ENCODE results near the gene KISS1R.

Gene KISS1R

GRCh38 chr19:938233-938923, 21.2 kb downstream of the KISS1R start:
- no peak for DNase-seq (ENCODE audit: low spot score)

DNA sequence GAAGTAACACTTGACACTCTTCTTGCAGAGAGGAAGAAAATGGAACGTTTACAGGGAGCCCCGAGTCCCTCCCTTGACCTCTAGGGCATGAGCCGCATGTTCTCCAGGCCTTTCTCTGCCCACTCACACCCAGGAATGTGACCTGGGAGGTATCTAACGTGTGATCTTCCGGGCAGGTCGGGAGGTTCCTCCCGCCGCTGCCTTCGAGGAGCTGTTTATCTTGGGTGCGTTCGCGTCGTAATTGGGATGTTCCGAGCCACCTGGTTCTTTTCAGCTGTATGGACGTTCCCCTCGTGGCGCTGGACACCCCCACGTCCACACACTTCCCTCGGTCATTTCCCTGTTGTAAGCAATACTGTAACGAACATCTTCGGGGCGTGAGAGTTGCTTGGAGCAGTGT, 22.3 kb downstream of the KISS1R start:
- no peak for DNase-seq (ENCODE audit: low spot score)

DNA sequence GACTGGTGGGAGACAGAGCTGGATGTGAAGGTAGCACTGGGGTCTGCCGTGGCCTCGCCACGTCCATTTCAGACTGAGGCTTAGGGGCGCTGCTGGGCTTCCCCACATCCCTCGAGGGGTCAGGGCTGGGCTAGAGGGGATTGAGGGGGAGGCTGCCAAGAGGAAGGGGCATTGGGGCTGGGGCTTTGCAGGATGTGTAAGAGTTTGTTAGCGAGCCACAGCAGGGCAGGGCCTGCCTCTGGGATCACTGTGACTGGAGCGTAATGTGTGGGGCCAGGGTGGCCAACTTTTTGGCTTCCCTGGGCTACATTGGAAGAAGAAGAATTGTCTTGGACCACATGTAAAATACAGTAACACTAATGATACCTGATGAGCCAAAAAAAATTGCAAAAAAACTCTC, 22.8 kb downstream of the KISS1R start:
- DNase-seq (ENCODE audit: low spot score), result no peak

- peak; percentile 48 for DNase-seq (ENCODE audit: low spot score)
Measured at GRCh38 chr19:940591-941291, 23.6 kb downstream of the KISS1R start.

DNA sequence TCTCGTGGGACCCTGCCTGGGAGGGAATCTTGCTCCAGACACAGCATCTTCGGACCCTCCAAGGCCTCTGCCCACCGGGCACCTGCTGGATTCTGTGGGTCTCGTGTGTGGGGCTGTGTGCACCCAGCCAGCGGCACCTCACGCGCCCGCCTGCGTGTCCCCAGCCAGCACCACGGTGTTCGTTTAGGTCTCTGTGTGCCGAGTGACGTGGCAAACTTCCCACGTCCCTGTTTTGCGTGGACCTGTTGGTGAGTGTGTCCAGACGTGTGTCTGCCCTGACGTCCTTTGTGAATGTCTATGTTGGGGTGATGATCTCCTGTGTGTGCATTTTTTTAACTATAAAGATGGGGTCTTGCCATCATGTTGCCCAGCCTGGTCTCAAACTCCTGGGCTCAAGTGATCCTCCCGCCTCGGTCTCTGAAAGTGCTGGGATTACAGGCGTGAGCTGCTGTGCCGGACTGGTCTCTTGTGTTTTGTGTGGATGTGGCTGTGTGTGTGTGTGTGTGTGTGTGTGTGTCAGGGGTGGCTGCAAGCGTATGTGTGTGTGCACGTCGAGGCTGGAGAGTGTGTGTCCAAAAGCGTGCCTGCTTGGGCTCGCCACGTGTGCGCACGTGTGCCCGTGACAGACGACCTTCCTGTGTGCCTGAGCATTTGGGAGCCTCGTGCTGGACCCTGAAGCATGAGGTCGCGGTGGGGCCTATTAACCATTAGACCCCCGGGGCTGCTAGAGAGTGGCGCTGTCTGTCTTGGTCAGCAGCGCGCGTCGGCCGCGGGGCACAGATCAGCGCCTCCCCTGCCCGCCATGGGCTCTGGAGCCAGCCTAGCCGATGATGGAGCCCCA, 24.4 kb downstream of the KISS1R start:
- no peak for DNase-seq (ENCODE audit: low spot score)

- no peak for DNase-seq (ENCODE audit: low spot score)
Measured at GRCh38 chr19:942133-942645, 25.1 kb downstream of the KISS1R start.

- no peak for DNase-seq (ENCODE audit: low spot score)
Measured at GRCh38 chr19:943551-944170, 26.5 kb downstream of the KISS1R start.

GRCh38 chr19:944171-944567, 27.0 kb downstream of the KISS1R start:
- DNase-seq (ENCODE audit: low spot score), result no peak

GRCh38 chr19:944663-945241, 27.6 kb downstream of the KISS1R start:
- DNase-seq (ENCODE audit: low spot score), result no peak

GRCh38 chr19:945401-946252, 28.5 kb downstream of the KISS1R start:
- DNase-seq (ENCODE audit: low spot score), result no peak

DNA sequence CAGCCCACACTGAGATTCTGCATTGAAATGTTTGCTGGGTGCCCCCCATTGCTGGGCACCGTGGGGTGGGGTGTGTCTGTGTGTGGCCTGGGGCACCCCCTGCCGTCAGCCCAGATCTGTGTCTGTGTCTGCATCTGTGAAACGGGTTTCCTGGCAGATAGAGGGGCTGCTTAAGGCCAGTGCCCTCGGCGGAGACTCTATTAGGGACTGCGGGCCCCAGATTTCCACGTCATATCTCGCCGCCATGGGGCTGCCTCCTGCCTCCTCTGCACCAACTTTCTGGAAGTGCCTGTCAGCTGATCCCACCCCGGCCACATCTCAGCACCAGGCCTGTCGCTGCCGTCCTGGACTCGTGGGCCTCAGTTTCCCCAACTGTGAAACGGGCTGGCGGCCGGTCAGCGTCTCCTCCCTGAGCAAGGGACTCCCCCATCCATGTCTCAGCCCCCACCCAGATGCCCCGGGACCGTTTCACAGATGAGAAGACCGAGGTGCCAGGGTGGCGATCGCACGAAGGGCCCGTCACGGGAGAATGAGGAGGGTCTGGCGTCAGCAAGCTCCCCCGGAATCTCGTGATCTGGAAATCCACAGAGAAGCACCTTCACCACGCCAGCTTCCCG, 30.1 kb downstream of the KISS1R start:
- DNase-seq (ENCODE audit: low spot score), result no peak

GRCh38 chr19:947707-948539, 30.8 kb downstream of the KISS1R start:
- no peak for DNase-seq (ENCODE audit: low spot score)

DNA sequence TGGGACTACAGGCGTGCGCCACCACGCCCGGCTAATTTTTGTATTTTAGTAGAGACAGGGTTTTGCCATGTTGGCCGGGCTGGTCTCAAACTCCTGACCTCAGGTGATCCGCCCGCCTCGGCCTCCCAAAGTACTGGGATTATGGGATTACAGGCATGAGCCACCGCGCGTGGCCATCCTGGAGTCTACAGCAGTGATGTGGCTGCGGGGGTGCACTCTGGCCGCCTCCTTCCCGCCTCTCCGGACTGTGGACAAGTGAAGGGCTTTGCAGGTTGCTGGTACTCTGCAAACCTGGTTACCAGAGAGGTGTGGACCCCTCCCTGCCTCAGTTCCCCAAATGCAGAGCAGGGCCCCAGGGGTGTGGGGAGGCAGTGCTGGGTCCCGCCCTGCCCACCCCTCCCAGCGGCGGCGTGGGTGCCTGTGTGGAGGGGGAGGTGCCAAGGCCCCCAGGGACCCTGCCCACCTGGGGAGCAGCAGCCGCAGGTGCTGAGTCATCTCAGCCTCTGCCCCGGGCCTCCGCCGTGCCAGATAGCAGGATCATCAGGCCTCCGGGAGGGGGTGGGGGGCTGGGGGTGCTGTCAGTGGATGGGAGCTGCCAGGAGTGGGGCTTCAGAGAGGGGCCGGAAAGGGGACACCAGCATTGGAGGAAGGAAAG, 31.8 kb downstream of the KISS1R start:
- no peak for DNase-seq (ENCODE audit: low spot score)

DNA sequence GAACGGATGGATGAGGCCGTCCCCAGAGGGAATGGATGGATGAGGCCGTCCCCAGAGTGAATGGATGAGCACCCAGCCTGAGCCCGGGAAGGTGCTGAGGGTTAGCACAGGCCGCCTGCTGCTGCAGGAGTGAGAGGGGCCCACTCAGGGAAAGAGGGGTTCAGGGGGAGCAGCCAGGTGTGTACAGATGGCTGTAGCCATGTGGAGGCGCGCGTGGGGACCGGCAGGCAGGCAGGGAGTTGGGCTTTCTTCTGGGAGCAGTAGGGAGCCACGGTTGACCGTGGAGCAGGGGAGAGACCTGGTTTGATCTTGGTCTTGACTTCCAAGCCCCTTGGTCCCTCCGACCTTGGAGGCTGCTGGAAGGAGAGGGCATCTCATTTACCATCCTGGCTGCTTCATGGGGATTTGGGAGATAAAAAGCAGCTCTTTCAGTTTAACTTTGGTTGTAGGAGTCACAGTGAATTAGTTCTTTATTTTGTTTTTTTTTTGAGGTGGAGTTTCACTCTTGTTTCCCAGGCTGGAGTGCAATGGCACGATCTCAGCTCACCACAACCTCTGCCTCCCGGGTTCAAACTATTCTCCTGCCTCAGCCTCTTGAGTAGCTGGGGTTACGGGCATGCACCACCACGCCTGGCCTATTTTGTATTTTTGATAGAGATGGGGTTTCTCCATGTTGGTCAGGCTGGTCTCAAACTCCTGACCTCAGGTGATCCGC, 33.4 kb downstream of the KISS1R start:
- no peak for DNase-seq (ENCODE audit: low spot score)

DNA sequence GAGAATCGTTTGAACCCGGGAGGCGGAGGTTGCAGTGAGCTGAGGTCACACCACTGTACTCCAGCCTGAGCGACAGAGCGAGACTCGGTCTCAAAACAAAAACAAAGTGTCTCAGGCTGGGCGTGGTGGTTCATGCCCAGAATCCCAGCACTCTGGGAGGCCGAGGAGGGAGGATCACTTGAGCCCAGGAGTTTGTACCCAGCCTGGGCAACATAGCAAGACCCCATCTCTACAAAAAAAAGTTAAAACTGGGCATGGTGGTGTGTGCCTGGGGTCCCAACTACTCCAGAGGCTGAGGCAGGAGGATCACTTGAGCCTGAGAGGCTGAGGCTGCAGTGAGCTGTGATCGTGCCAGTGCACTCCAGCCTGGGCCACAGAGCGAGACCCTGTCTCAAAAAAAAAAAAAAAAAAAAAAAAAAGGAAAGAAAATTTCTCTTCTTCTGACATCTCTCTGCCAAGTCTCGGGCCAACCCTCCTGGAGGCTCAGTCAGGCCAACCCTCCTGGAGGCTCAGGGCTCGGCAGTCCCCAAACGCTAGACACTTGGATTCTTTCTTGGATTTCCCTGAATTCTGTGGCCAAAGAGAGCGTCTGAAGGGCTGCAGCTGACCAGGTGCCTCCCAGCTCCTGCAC, 35.0 kb downstream of the KISS1R start:
- no peak for DNase-seq (ENCODE audit: low spot score)

GRCh38 chr19:952680-953444, 35.7 kb downstream of the KISS1R start:
- DNase-seq (ENCODE audit: low spot score), result no peak
